ENCODE results near the gene PIP5KL1. TPM values are rescaled to one million over a fixed set of nuclear protein-coding genes. Genes with fewer than 3 reads are reported as not detected.

PIP5KL1 gene
- total RNA-seq, 1 donor from 2014 or later = 3.4 TPM

- H3K27ac Mint-ChIP-seq (ENCODE audit: unreplicated experiment) = peak overlapping the region; percentile 68
- peak overlapping the region; percentile 80 for H3K4me3 Mint-ChIP-seq
- no peaks in the 10 kb centered on the region for H3K36me3 Mint-ChIP-seq (ENCODE audit: low read depth)
- H3K9me3 Mint-ChIP-seq = no peaks in the 10 kb centered on the region
- peaks cover 67% of the 10 kb centered on the region for H3K4me1 Mint-ChIP-seq
- TF ChIP-seq CTCF (conservative IDR thresholded peaks at IDR 0.05) = no peak
- no peaks in the 10 kb centered on the region for H3K27me3 Mint-ChIP-seq (ENCODE audit: low read depth)
- no peak for DNase-seq (ENCODE audit: low read depth, low spot score)
Measured at GRCh38 chr9:127974001-127974768, 43.6 kb upstream of the PIP5KL1 start.

GRCh38 chr9:127973169-127974000, 42.8 kb upstream of the PIP5KL1 start:
- H3K27ac Mint-ChIP-seq (ENCODE audit: unreplicated experiment) = peak overlapping the region; percentile 70
- peaks cover 70% of the 10 kb centered on the region for H3K4me1 Mint-ChIP-seq
- no peaks in the 10 kb centered on the region for H3K27me3 Mint-ChIP-seq (ENCODE audit: low read depth)
- H3K9me3 Mint-ChIP-seq = no peaks in the 10 kb centered on the region
- DNase-seq (ENCODE audit: low read depth, low spot score) = no peak
- no peaks in the 10 kb centered on the region for H3K36me3 Mint-ChIP-seq (ENCODE audit: low read depth)
- TF ChIP-seq CTCF (conservative IDR thresholded peaks at IDR 0.05) = no peak
- no peak overlapping the region for H3K4me3 Mint-ChIP-seq

GRCh38 chr9:127972236-127972871, 41.8 kb upstream of the PIP5KL1 start:
- H3K36me3 Mint-ChIP-seq (ENCODE audit: low read depth) = no peaks in the 10 kb centered on the region
- H3K27me3 Mint-ChIP-seq (ENCODE audit: low read depth) = no peaks in the 10 kb centered on the region
- no peak for TF ChIP-seq CTCF (conservative IDR thresholded peaks at IDR 0.05)
- peaks cover 61% of the 10 kb centered on the region for H3K4me1 Mint-ChIP-seq
- peak overlapping the region; percentile 41 for H3K27ac Mint-ChIP-seq (ENCODE audit: unreplicated experiment)
- peak overlapping the region; percentile 47 for H3K4me3 Mint-ChIP-seq
- H3K9me3 Mint-ChIP-seq = no peaks in the 10 kb centered on the region
- DNase-seq (ENCODE audit: low read depth, low spot score) = no peak

GRCh38 chr9:127971357-127972235, 41.0 kb upstream of the PIP5KL1 start:
- H3K27ac Mint-ChIP-seq (ENCODE audit: unreplicated experiment) = peak overlapping the region; percentile 81
- TF ChIP-seq CTCF (conservative IDR thresholded peaks at IDR 0.05) = no peak
- H3K36me3 Mint-ChIP-seq (ENCODE audit: low read depth) = no peaks in the 10 kb centered on the region
- no peak for DNase-seq (ENCODE audit: low read depth, low spot score)
- no peaks in the 10 kb centered on the region for H3K27me3 Mint-ChIP-seq (ENCODE audit: low read depth)
- H3K4me1 Mint-ChIP-seq = peaks cover 58% of the 10 kb centered on the region
- H3K4me3 Mint-ChIP-seq = peak overlapping the region; percentile 47
- no peaks in the 10 kb centered on the region for H3K9me3 Mint-ChIP-seq
